ENCODE measurements around the gene MSI2. TPM values are rescaled to one million over a fixed set of nuclear protein-coding genes. Genes with fewer than 3 reads are reported as not detected.
A peak's percentile ranks its signal among the peaks of the same experiment; 100 is the strongest.

Gene MSI2
- total RNA-seq, 2 experiments from 2014 or later, result 113 to 114 TPM

DNA sequence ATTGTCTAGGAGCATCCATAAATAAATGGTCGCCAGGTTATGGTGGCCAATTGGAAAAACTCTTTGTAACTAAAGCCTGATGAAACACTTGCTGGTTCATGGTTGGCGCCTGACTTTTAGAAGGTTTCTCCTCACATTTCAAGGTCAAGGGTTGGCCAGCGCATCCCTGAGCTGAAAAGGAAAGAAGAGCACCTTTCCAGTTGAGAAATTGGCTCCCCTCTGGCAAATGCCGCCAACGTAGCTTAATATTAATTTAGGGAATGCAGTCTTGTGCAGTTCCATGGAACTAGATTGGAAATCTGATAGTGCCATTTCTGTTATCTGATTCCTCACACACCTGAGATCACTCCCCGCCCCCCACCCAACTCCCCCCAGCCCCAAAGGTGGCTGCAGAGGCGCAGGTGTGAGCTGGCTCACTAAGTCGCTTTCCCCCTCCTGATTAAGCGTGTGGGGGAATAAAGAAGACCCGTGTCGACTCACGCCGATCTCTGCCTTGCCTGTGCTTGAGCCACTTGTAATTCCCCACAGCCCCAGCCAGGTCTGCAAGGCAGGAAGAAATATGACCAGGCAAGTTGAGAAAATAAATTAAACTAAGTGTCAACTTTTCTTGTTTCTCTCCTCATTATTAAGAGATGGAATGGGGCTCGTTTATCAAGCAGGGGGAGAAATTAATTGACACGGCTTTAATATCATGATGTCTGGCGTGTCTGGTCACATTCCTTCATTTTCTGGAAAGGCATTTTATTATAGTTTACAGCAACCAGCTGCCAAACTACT lies 331.1 kb downstream of the MSI2 start:
- POLR2A ChIA-PET, result interaction anchor here (1.2 kb wide), 1 partner anchor 85 kb away, joined by 7 read pairs; no protein-coding TSS in a partner anchor
- H3K36me3 Mint-ChIP-seq, result peaks cover 7% of the 10 kb centered on the region
- H3K4me1 Mint-ChIP-seq, result peaks cover 5% of the 10 kb centered on the region
- no peaks in the 10 kb centered on the region for H3K9me3 Mint-ChIP-seq
- no peaks in the 10 kb centered on the region for H3K27me3 Mint-ChIP-seq
- no peak overlapping the region for H3K27ac Mint-ChIP-seq
- DNase-seq (no peak), ATAC-seq (ENCODE audit: low read depth) (no peak)
- H3K4me3 Mint-ChIP-seq, result no peak overlapping the region

DNA sequence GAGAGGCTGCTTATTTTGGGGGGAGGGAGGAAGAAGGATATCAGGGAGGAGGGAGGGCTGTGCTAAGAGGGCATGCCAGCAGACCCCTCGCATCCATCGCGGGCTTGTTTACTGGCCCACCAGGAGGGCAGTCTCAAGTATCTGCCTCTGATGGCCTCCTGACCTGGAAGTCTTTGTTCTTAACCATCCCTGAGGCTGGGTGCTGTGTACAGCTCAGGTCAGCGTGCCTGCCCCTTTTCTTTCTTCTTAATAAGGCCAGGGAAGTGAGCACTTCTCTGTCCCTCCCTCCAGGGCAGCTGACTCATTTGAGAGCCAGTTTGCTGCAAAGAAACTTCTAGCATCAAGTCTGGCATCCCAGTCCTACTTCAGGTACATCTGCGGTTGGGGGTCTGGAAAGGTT lies 331.8 kb downstream of the MSI2 start:
- no peak for DNase-seq
- H3K27ac Mint-ChIP-seq, result no peak overlapping the region

DNA sequence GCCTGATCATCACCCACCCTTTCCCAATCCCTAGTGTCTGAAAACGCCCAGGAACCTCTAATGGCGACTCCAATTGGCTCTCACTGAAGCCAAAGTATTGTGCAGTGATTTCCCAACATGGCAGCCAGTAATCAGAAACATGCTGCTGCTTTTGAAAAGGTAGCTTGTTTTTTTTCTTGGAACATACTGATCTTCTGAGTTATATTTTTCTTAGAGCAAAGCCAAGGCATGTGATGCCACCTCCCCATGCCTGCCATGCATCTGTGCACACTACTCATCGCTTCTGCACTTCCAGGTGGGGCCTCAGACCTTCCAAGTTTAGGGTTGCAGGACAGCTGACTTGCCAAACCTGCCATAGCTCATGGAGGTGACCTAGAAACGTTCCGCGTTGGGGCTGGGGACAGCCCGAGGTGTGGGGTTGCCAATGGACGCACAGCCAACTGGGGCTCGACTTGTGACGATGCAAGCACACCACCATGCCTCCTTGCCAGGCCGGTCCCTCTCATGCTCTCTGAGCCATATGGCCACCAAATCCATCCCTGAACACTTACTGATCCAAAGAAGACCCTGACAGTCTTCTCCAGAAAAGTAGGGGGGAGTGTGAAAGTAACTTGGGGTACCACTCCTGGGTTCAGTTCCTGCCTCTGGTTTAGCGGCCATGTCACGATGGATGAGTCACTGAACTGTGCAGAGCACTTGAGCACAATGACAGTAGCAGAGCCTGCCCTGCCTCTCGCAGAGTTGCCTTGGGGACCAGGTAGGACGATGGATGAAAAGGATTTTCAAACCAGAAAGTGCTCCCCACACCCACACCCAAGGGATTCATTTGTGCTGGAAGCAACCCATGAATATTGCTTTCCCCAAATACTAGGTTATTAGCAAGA lies 333.1 kb downstream of the MSI2 start:
- no peak for ATAC-seq (ENCODE audit: low read depth)
- POLR2A ChIA-PET, result no interaction called here
- DNase-seq, result no peak
- Mint-ChIP-seq H3K9me3 (peaks cover under 1% of the 10 kb centered on the region), H3K36me3 (peaks cover 11% of the 10 kb centered on the region), H3K27me3 (no peaks in the 10 kb centered on the region), H3K4me1 (peaks cover 7% of the 10 kb centered on the region), H3K4me3 (no peak overlapping the region), H3K27ac (no peak overlapping the region)

More for the DNA sequence above, 331.8 kb downstream of the MSI2 start:
- no peak for ATAC-seq (ENCODE audit: low read depth)
- Mint-ChIP-seq H3K27me3 (no peaks in the 10 kb centered on the region), H3K9me3 (no peaks in the 10 kb centered on the region), H3K36me3 (peaks cover 7% of the 10 kb centered on the region), H3K4me3 (no peak overlapping the region), H3K4me1 (peaks cover 5% of the 10 kb centered on the region)
- POLR2A ChIA-PET, result no interaction called here

DNA sequence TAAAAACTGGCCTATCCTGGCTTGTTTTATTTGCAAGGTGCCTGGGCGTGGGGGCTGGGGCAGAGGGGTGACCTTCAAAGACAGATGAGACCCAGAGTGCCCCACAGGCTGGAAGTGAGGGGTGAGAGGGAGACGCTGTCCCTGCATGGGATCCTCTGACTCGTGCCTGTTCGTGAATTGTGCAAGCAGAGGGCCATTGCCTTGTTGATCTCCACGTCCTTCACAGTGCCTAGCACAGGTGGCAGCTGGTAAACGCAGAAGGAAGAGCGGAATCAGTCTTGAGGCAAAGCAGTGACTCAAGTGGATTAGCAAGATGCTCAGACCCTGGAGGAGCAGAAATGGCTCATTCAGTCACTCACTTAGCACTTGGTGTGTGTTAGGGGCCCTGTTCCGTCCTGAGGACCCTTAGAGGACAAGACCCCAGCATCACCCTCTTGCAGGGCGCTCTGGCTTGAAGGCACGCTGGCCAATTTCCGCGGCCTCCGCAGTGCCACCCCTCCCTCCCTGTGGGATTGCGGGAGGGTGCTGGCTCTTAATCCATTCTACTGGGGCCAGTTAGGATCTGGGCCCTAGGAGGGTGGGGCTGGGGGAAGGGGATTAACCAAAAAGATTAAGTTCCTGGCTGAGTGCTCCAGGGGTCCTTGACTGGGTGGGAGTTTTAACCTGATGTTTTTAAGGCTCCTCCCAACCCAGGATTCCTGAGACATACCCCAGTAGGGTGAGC lies 337.6 kb downstream of the MSI2 start:
- Mint-ChIP-seq H3K36me3 (peaks cover 29% of the 10 kb centered on the region), H3K4me1 (peaks cover 21% of the 10 kb centered on the region), H3K4me3 (no peak overlapping the region), H3K27ac (no peak overlapping the region), H3K27me3 (no peaks in the 10 kb centered on the region), H3K9me3 (peaks cover 4% of the 10 kb centered on the region)
- ATAC-seq (ENCODE audit: low read depth) (no peak), DNase-seq (no peak)
- POLR2A ChIA-PET, result no interaction called here

DNA sequence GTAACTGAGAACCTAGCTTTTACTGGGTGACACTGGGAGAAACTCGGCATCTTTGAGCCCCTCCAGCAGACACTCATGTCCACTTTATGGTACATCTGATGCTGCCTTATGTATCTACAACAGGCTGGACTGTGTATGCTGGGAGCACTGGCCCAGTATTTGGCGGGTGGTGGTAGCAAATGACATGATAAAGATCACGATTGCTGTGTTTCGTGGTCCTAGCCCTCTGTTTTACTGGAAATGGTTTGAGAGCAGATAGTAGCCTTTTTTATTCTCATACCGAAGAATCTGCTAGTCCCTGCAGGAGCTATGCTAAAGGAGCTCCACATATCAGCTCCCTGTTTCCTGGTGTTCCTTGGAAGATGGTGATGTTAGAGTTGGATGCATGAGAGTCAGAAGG lies 338.4 kb downstream of the MSI2 start:
- H3K4me1 Mint-ChIP-seq, result peaks cover 29% of the 10 kb centered on the region
- H3K4me3 Mint-ChIP-seq, result no peak overlapping the region
- no peaks in the 10 kb centered on the region for H3K27me3 Mint-ChIP-seq
- peaks cover 4% of the 10 kb centered on the region for H3K9me3 Mint-ChIP-seq
- peaks cover 28% of the 10 kb centered on the region for H3K36me3 Mint-ChIP-seq
- POLR2A ChIA-PET, result interaction anchor here (0.6 to 0.9 kb wide), 2 partner anchors 10 to 40 kb away, joined by 3 to 4 read pairs; no protein-coding TSS in a partner anchor
- H3K27ac Mint-ChIP-seq, result no peak overlapping the region
- DNase-seq (no peak), ATAC-seq (ENCODE audit: low read depth) (no peak)

DNA sequence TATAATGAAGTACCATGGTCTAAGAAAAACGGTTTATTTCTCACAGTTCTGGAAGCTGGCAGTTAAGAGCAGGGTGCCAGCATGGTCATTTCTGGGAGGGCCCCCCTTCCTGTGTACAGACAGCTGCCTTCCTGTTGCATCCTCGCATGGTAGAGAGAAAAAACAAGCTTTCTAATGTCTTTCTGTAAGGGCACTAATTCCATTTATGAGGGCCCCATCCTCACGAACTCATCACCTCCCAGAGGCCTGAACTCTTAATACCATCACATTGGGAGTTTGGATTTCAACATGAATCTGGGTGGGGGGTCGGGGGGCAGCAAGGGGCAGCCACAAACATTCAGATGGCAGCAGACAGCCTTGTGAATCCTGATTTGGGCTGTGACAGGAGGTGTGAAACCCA lies 339.1 kb downstream of the MSI2 start:
- Mint-ChIP-seq H3K27me3 (no peaks in the 10 kb centered on the region), H3K4me3 (no peak overlapping the region), H3K4me1 (peaks cover 36% of the 10 kb centered on the region), H3K9me3 (peaks cover 4% of the 10 kb centered on the region), H3K27ac (no peak overlapping the region), H3K36me3 (peaks cover 28% of the 10 kb centered on the region)
- POLR2A ChIA-PET, result interaction anchor here (0.9 kb wide), 1 partner anchor 9 kb away, joined by 4 read pairs; no protein-coding TSS in a partner anchor
- ATAC-seq (ENCODE audit: low read depth) (no peak), DNase-seq (no peak)

DNA sequence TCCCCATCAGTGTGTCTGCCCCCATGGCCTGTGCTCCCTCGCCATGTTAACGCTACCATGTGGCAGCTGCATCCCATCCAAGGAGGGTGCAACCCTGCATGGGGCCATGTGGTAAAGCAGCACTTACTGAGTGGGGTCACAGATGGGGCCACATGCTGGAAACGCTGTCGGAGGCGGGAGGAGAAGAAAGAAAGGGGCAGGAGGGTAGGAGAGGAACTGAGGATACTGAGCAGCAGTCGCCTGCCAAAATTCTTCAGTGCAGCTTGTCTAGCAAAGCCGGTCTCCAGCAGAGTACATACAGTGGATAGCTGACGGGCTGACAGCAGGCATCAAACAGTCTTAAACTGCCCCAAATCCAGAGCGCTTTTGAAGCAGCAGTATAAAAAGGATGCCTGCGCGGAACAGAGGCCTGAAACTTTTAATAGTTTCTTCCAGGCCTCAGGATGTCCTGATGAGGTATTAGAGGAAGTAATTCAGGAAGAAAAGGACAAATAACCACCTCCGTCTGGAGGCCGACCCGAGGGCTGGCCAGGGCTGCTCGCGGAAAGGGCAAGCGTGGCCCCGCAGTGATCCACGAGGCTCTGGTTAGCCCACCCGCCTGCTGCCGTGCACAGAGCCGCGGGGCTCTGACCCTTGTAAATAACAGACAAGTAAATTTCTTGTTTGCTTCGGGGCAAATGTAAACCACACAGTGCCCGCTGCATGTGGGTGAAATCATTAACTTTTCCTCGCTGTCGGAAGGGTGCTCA lies 339.8 kb downstream of the MSI2 start:
- H3K9me3 Mint-ChIP-seq, result peaks cover 4% of the 10 kb centered on the region
- POLR2A ChIA-PET, result interaction anchor here (0.9 kb wide), 1 partner anchor 9 kb away, joined by 4 read pairs; no protein-coding TSS in a partner anchor
- H3K36me3 Mint-ChIP-seq, result peaks cover 29% of the 10 kb centered on the region
- H3K4me1 Mint-ChIP-seq, result peaks cover 42% of the 10 kb centered on the region
- no peak for ATAC-seq (ENCODE audit: low read depth)
- DNase-seq, result no peak
- no peak overlapping the region for H3K4me3 Mint-ChIP-seq
- H3K27ac Mint-ChIP-seq, result peak overlapping the region; percentile 32
- H3K27me3 Mint-ChIP-seq, result no peaks in the 10 kb centered on the region

DNA sequence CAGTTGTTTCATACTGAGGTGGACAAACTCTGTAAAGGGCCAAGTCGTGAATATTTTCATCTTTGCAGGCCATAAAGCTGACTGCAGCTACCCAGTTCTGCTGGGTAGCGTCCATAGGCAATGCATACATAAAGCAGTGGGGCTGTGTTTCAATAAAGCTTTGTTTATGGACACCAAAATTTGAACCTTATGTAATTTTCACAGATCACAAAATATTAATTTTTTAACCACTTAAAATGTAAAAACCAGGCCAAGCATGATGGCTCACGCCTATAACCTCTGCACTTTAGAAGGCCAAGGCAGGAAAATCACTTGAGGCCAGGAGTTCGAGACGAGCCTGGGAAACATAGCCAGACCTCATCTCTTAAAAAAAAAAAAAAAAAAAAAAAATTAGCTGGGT lies 340.8 kb downstream of the MSI2 start:
- Mint-ChIP-seq H3K36me3 (peaks cover 28% of the 10 kb centered on the region), H3K27ac (peak overlapping the region; percentile 32)
- POLR2A ChIA-PET, result interaction anchor here (8.3 kb wide), 1 partner anchor 75 kb away, joined by 55 read pairs; no protein-coding TSS in a partner anchor

DNA sequence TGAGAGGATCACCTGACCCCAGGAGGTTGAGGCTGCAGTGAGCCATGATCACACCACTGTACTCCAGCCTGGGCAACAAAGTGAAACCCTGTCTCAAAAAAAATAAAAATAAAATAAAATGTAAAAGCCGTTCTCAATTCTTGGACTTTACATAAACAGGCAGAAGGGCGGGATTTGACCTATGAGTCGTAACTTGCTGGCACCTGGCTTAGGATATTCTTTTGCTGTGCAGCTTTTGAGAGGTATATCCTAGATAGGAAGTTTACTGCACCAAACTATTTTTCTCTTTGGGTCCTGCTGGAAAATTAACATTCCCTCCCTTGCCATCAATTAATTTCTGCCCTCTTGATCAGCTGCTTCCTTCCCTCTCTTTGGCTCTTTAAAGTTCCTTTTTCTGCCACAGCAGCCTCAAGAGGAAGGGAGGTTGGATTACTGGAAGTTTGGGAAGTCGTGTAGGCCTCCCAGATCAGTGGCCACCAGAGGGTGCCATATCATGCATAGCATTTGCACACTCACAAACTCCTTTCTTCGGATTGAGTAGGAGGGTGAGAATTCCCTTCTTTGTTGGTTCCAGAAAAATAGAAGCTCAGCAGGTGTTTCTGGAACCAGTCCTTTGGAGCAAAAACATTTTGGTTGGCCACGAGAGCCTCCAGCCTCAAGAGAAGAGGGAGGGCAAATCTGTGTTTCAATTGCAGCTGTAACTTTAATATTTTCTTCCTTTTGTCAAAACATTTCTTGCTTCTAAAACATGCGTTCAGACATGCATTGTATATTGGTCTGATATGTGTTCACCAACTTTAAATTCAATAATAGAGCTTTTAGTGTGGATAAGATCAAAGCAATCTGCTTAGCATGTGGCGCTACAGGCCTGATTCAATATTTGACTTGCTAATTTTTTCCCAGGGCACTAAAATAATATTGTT lies 341.5 kb downstream of the MSI2 start:
- H3K36me3 Mint-ChIP-seq, result peaks cover 28% of the 10 kb centered on the region
- no peak for ATAC-seq (ENCODE audit: low read depth)
- peak overlapping the region; percentile 100 for H3K27ac Mint-ChIP-seq
- H3K9me3 Mint-ChIP-seq, result peaks cover 4% of the 10 kb centered on the region
- H3K4me1 Mint-ChIP-seq, result peaks cover 56% of the 10 kb centered on the region
- POLR2A ChIA-PET, result interaction anchor here (0.9 to 8.3 kb wide), 3 partner anchors 10 to 74 kb away, joined by 3 to 55 read pairs (median 4); no protein-coding TSS in a partner anchor
- no peak for DNase-seq
- no peak overlapping the region for H3K4me3 Mint-ChIP-seq
- no peaks in the 10 kb centered on the region for H3K27me3 Mint-ChIP-seq

More for the DNA sequence above, 340.8 kb downstream of the MSI2 start:
- Mint-ChIP-seq H3K4me1 (peaks cover 50% of the 10 kb centered on the region), H3K4me3 (no peak overlapping the region), H3K9me3 (peaks cover 4% of the 10 kb centered on the region), H3K27me3 (no peaks in the 10 kb centered on the region)
- DNase-seq (no peak), ATAC-seq (ENCODE audit: low read depth) (no peak)

DNA sequence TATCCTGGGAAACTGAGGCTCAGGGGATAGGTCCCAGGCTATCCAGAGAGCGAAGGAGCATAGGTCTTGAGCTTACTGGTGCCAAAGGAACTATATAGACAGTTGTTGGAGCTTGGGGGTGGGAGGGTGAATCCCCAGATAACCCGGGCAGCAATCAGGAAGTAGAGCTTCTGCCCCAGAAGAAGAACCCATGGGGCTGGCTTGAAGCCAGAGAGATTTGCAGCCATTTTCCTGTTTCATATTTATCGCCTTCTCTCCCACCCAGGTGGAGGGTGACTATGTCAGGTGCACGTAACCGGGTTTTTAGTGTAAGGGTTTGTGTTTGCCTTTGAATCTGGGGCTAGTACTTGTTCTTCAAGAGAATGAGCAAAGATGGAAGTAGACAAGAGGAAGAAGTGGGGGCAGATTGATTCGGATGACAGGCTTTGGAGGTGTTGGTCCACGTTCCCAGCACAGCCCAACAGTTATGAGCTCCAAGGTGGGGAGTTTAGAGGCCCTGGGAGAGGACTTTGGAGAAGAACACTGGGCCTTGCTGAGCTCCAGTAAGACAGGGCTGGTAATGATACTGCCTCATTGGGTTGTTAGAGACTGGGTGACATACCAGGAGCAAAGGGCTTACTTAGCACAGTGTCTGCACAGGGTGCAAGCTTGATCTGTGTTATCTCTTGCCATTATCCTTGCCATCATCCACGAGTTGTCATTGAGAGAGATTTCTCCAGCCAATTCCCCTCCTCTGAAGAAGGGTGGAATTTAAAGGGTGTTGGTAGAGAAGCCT lies 343.1 kb downstream of the MSI2 start:
- ATAC-seq (ENCODE audit: low read depth) (peak; percentile 32), DNase-seq (peak; percentile 46)
- no peaks in the 10 kb centered on the region for H3K27me3 Mint-ChIP-seq
- peaks cover 2% of the 10 kb centered on the region for H3K9me3 Mint-ChIP-seq
- peaks cover 24% of the 10 kb centered on the region for H3K36me3 Mint-ChIP-seq
- H3K4me1 Mint-ChIP-seq, result peaks cover 68% of the 10 kb centered on the region
- peak overlapping the region; percentile 100 for H3K27ac Mint-ChIP-seq
- peak overlapping the region; percentile 74 for H3K4me3 Mint-ChIP-seq
- POLR2A ChIA-PET, result interaction anchor here (0.7 to 8.3 kb wide), 8 partner anchors 13 to 408 kb away, joined by 3 to 55 read pairs (median 4); partner anchors contain the start of gene SRSF1

DNA sequence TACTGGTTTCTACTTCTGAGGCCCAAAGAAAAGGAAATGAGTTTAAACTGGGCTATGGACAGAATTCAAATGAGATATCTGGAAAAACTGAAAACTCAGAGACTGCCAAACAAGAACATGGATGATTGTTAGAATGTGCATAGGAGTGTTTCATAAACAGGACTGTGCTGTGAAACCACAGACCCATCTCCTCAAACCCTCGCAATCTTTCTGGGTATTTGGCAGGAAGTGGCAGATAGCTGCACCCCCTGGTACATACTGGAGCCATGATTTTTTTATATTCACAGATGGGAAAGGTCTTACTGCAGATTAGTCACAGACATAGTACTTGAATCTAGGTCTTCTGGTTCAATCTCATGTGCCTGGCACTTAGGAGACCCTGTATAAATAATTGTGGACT lies 343.8 kb downstream of the MSI2 start:
- POLR2A ChIA-PET, result interaction anchor here (0.6 to 8.3 kb wide), 8 partner anchors 13 to 343 kb away, joined by 3 to 55 read pairs (median 4); no protein-coding TSS in a partner anchor
- peaks cover 73% of the 10 kb centered on the region for H3K4me1 Mint-ChIP-seq
- H3K9me3 Mint-ChIP-seq, result peaks cover 2% of the 10 kb centered on the region
- DNase-seq (peak; percentile 44), ATAC-seq (ENCODE audit: low read depth) (peak; percentile 64)
- peak overlapping the region; percentile 74 for H3K4me3 Mint-ChIP-seq
- peak overlapping the region; percentile 100 for H3K27ac Mint-ChIP-seq
- H3K36me3 Mint-ChIP-seq, result peaks cover 19% of the 10 kb centered on the region
- H3K27me3 Mint-ChIP-seq, result no peaks in the 10 kb centered on the region
